Peyer's patch (tissue), 4 donors: ENCODE data around the gene AZGP1. TPM values are rescaled to one million over a fixed set of nuclear protein-coding genes. Genes with fewer than 3 reads are reported as not detected.

Experiments
- DNase-seq, 3 donors: peaks; one replicate each; pipeline ENCODE4 v3.0.0-alpha.2; 2017 to 2019
- H3K27ac ChIP-seq, 4 donors: fragments of 200-600 bp; sonication (generic); one replicate each; pipeline ENCODE4 v1.5.1; 2016 to 2019
- H3K27me3 ChIP-seq, 2 donors: fragments of 200-600 bp; sonication (generic); one replicate each; pipeline ENCODE4 v1.5.1; 2019
- H3K36me3 ChIP-seq, 3 donors: fragments of 200-600 bp; sonication (generic); one replicate each; pipeline ENCODE4 v1.5.1; 2016 to 2019
- H3K4me1 ChIP-seq, 4 donors: fragments of 200-600 bp; sonication (generic); one replicate each; pipeline ENCODE4 v1.5.1; 2016 to 2019
- H3K4me3 ChIP-seq, 4 donors: fragments of 200-600 bp; sonication (generic); 1 replicate in 3 of 4; 2 replicates in 1 of 4; pipeline ENCODE4 v1.5.1; 2016 to 2019; ENCODE audit warnings: mild to moderate bottlenecking in 1 of 4
- H3K9me3 ChIP-seq, 4 donors: fragments of 200-600 bp; sonication (generic); one replicate each; pipeline ENCODE4 v1.5.1; 2016 to 2019; ENCODE audit warnings: mild to moderate bottlenecking in 1 of 4
- CTCF ChIP-seq, 6 experiments: fragments of 450-650 bp in 4 of 6; fragments of 200-600 bp in 2 of 6; sonication (generic) in 1 of 6; IDR thresholded peaks; one replicate each; pipeline ENCODE4 v1.5.1; 2017 to 2019; ENCODE audit warnings: antibody characterized with exemption in 6 of 6, mild to moderate bottlenecking in 3 of 6, moderate library complexity in 1 of 6
- POLR2A ChIP-seq, 2 donors: fragments of 450-650 bp; IDR thresholded peaks; one replicate each; pipeline ENCODE4 v1.5.1; 2017; ENCODE audit warnings: antibody characterized with exemption in 2 of 2, mild to moderate bottlenecking in 2 of 2, moderate library complexity in 2 of 2
- total RNA-seq, 4 donors: library from RNA; depleted of rRNA; stranded (reverse); fragments of >200 nt; gene quantifications; one replicate each; pipeline ENCODE4 v1.1.0, GENCODE V29; 2016

AZGP1 gene
- total RNA-seq, 4 donors from 2014 or later, result 3.3 to 30.3 (median 19.3) TPM

GRCh38 chr7:100007887-100008286 lies 32.1 kb upstream of the AZGP1 start:
- Histone ChIP-seq H3K9me3 (no peaks in the 10 kb centered on the region), H3K36me3 (no peaks in the 10 kb centered on the region), H3K4me3 (no peak overlapping the region), H3K27me3 (no peaks in the 10 kb centered on the region), H3K4me1 (no peaks in the 10 kb centered on the region), H3K27ac (peak overlapping the region in 1 of 4 donors; percentile 27)
- no peak for DNase-seq
- TF ChIP-seq POLR2A (IDR thresholded peaks at IDR 0.05) (no peak), CTCF (IDR thresholded peaks at IDR 0.05) (no peak)

GRCh38 chr7:100003711-100004661 lies 28.2 kb upstream of the AZGP1 start:
- H3K4me3 ChIP-seq, result no peak overlapping the region
- peak overlapping the region in 2 of 4 donors; percentile 59 to 68 for H3K27ac ChIP-seq
- H3K4me1 ChIP-seq, result no peaks in the 10 kb centered on the region
- no peaks in the 10 kb centered on the region for H3K27me3 ChIP-seq
- no peaks in the 10 kb centered on the region for H3K9me3 ChIP-seq
- no peaks in the 10 kb centered on the region for H3K36me3 ChIP-seq
- no peak for TF ChIP-seq POLR2A (IDR thresholded peaks at IDR 0.05)
- no peak for TF ChIP-seq CTCF (IDR thresholded peaks at IDR 0.05)
- DNase-seq, result peak in 2 of 3 donors; percentile 65 to 73

- no peak for TF ChIP-seq CTCF (IDR thresholded peaks at IDR 0.05)
- no peak for TF ChIP-seq POLR2A (IDR thresholded peaks at IDR 0.05)
- Histone ChIP-seq H3K4me3 (no peak overlapping the region), H3K27ac (peak overlapping the region in 2 of 4 donors; percentile 51 to 58), H3K36me3 (no peaks in the 10 kb centered on the region), H3K4me1 (peaks cover 0 to 8% (median 0%) of the 10 kb centered on the region in 4 donors), H3K9me3 (no peaks in the 10 kb centered on the region), H3K27me3 (no peaks in the 10 kb centered on the region)
- peak in 2 of 3 donors; percentile 38 to 44 for DNase-seq
Measured at GRCh38 chr7:100000239-100000638, 24.4 kb upstream of the AZGP1 start.

GRCh38 chr7:99997545-99998137 lies 21.8 kb upstream of the AZGP1 start:
- peak in 4 of 6 experiments; percentile 47 to 54 (median 50) for TF ChIP-seq CTCF (IDR thresholded peaks at IDR 0.05)
- TF ChIP-seq POLR2A (IDR thresholded peaks at IDR 0.05), result peak; percentile 28 to 43
- peaks cover 0 to 8% (median 0%) of the 10 kb centered on the region in 4 donors for H3K4me1 ChIP-seq
- no peaks in the 10 kb centered on the region for H3K27me3 ChIP-seq
- peak; percentile 68 to 85 (median 79) for DNase-seq
- peak overlapping the region; percentile 65 to 82 (median 73) for H3K27ac ChIP-seq
- no peaks in the 10 kb centered on the region for H3K36me3 ChIP-seq
- H3K4me3 ChIP-seq, result peak overlapping the region; percentile 38 to 54 (median 46)
- no peaks in the 10 kb centered on the region for H3K9me3 ChIP-seq

GRCh38 chr7:99996755-99997544 lies 21.1 kb upstream of the AZGP1 start:
- H3K4me1 ChIP-seq, result peaks cover 0 to 8% (median 0%) of the 10 kb centered on the region in 4 donors
- TF ChIP-seq POLR2A (IDR thresholded peaks at IDR 0.05) (no peak), CTCF (IDR thresholded peaks at IDR 0.05) (no peak)
- no peaks in the 10 kb centered on the region for H3K36me3 ChIP-seq
- peak overlapping the region; percentile 65 to 82 (median 73) for H3K27ac ChIP-seq
- no peaks in the 10 kb centered on the region for H3K27me3 ChIP-seq
- H3K9me3 ChIP-seq, result no peaks in the 10 kb centered on the region
- peak overlapping the region; percentile 38 to 54 (median 46) for H3K4me3 ChIP-seq
- DNase-seq, result peak in 1 of 3 donors; percentile 15
